ENCODE results near the gene COX17.
A peak's percentile ranks its signal among the peaks of the same experiment; 100 is the strongest.

Gene COX17

DNA sequence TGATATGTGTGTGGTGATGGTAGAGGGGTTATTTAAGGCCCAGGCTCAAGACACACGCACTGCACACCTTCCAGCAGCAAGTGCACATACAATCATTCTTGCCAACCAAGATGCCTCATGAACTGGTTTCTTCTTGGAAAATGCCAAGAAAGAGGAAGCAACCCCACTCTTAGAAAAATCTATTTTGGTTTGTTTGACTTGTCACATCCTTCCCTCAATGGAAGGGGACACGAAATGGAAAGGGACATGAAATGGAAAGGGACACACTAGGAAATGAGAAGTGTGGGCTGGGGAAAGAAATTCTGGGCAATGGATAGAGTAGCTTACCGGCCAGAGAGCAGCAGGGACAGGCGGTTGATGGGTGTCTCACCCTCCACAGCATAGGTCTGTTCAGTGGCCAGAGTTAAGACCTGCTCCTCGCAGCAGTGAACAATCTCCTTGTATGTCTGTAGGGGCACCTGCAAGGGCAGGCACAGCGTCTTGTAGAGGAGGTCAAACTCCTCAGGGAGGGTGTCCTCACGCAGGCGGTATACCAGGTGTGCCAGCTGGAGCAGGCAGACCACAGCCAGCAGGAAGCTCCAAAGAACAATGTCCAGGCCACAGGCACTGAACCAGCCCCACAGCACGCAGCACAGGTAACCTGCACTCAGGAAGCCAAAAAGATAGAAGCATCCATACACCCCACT, 17.5 kb downstream of the COX17 start:
- Histone ChIP-seq H3K27ac (peak overlapping the region; percentile 66 to 68), H3K36me3 (no peaks in the 10 kb centered on the region), H3K9me3 (no peaks in the 10 kb centered on the region), H3K4me3 (no peak overlapping the region), H3K27me3 (no peaks in the 10 kb centered on the region), H3K4me1 (peaks cover 0 to 30% (median 13%) of the 10 kb centered on the region in 4 donors)
- DNase-seq, result no peak
- intact Hi-C loops (cut with DNase I; ENCODE audit: low total_unique reads), result no loop called here
- TF ChIP-seq, protein P1, sequence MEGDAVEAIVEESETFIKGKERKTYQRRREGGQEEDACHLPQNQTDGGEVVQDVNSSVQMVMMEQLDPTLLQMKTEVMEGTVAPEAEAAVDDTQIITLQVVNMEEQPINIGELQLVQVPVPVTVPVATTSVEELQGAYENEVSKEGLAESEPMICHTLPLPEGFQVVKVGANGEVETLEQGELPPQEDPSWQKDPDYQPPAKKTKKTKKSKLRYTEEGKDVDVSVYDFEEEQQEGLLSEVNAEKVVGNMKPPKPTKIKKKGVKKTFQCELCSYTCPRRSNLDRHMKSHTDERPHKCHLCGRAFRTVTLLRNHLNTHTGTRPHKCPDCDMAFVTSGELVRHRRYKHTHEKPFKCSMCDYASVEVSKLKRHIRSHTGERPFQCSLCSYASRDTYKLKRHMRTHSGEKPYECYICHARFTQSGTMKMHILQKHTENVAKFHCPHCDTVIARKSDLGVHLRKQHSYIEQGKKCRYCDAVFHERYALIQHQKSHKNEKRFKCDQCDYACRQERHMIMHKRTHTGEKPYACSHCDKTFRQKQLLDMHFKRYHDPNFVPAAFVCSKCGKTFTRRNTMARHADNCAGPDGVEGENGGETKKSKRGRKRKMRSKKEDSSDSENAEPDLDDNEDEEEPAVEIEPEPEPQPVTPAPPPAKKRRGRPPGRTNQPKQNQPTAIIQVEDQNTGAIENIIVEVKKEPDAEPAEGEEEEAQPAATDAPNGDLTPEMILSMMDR (IDR thresholded peaks at IDR 0.05), result no peak

DNA sequence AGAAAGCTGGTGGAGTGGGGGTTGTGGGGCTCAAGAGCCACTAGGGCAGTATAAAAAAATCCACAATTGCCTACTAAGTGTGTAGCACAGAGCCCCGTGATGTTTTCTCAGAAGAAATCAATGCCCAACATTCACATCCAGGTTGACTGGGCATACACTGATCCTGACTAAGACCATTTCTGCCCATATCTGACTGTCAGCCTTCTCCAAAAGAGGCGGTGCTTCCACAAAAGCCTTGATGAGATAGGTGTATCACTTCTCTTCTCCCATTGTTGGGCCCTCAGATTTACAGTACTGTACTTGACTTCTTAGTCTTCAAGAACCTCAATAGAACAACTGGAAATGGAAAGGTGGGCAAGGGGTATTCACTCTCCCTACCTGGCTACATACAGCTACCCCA, 18.2 kb downstream of the COX17 start:
- no peaks in the 10 kb centered on the region for H3K9me3 ChIP-seq
- intact Hi-C loops (cut with DNase I; ENCODE audit: low total_unique reads), result no loop called here
- H3K27me3 ChIP-seq, result no peaks in the 10 kb centered on the region
- TF ChIP-seq, protein P1 (IDR thresholded peaks at IDR 0.05), result no peak
- no peak overlapping the region for H3K27ac ChIP-seq
- H3K4me3 ChIP-seq, result no peak overlapping the region
- H3K4me1 ChIP-seq, result peaks cover 0 to 30% (median 13%) of the 10 kb centered on the region in 4 donors
- no peaks in the 10 kb centered on the region for H3K36me3 ChIP-seq
- DNase-seq, result no peak

DNA sequence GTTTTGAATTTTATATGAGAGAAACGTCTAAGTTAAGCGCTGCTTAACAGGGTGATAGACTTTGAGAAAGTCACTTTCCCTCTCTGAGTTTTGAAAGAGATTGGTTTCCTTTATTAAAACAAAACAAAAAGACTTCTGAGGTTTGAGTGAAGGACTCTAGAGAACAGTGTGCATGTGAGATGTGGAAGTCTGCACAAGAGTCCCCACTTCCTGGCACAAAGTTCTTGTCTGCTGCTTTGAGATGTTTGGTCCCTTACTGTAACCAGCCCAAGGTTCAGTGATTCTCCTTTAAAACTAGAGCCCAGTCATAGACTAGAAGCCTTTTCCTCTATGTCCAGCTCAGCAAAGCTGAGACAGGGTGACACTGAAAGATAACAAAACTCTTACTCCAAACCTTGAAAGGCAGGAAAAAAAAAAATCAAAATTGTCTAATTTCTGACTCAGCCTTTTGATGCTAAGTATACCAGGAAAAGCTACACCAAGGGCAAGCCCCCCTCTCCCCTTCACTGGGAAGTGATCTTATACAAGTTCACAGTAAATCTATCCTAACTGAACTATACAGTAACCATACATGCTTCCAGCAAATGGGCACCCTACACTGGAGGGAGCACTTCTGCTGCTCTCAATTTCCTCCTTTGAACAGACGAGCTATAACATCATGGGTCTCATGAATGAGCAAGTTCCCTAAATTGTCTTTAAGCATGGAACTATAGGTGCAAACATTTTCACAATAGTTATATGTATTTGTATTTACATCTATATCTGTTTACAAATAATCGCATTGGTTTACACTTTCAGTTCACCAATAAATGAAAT, 19.1 kb downstream of the COX17 start:
- Histone ChIP-seq H3K4me1 (peaks cover 0 to 30% (median 13%) of the 10 kb centered on the region in 4 donors), H3K27me3 (no peaks in the 10 kb centered on the region), H3K36me3 (peaks cover 0 to 2% (median 0%) of the 10 kb centered on the region in 3 donors), H3K9me3 (no peaks in the 10 kb centered on the region), H3K4me3 (no peak overlapping the region), H3K27ac (no peak overlapping the region)
- no peak for DNase-seq
- TF ChIP-seq, protein P1 (IDR thresholded peaks at IDR 0.05), result no peak
- intact Hi-C loops (cut with DNase I; ENCODE audit: low total_unique reads), result no loop called here

DNA sequence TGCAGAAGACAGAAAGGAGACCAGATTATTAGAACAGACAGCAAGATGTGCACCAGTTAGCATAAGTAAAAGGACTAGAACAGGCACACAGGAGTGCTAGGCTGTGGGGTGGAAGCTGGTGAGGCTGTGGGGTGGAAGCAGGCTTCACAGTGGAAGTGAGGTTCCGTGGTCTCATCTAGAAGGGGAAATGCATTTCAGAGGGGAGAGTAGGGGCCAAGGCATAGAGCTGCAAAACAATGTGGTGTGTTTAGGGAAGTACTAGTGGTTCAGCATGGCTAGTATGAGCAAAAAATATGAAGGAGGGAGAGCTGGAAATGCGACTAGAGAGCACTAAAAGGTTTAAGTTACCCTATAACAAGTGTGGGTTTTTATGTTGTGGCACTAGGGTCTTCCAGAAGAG, 23.3 kb downstream of the COX17 start:
- Histone ChIP-seq H3K27me3 (no peaks in the 10 kb centered on the region), H3K4me1 (no peaks in the 10 kb centered on the region), H3K4me3 (no peak overlapping the region), H3K27ac (no peak overlapping the region), H3K36me3 (peaks cover 0 to 6% (median 0%) of the 10 kb centered on the region in 3 donors), H3K9me3 (no peaks in the 10 kb centered on the region)
- intact Hi-C loops (cut with DNase I; ENCODE audit: low total_unique reads), result no loop called here
- TF ChIP-seq, protein P1 (IDR thresholded peaks at IDR 0.05), result no peak
- DNase-seq, result no peak

DNA sequence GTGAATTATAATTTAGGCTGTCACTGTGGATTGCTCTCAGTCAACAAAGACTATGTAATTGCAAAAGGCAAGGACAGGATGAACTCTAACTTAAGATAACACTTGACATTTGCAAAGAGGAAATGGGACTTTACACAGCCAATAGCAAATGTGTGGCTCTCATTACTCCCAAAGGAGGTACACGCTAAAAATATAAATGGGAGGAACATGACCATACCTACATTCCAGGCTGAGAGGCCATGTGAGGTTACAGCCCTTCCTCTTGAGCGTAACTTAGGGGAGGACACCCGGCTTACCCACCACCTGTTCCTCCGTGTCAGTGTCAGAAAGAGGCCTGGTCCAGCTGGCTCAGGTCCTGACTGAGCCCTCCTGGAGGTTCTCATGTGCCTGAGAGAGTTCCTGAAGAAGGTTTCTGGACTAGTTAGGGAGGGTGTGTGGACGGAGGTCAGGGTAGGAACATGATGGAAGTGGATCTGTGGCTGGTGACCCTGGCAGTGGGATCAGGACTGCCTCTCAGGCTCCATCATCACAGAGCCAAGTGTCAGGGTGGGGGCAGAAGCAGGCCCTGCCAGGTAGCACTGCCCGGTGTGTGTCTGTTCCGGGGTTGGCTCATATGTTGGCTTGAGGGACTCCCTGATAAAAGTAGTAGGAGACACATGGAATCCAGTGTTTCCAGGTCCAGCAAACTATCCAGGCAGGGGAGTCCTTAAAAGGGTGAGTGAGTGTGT, 24.7 kb downstream of the COX17 start:
- H3K9me3 ChIP-seq, result no peaks in the 10 kb centered on the region
- TF ChIP-seq, protein P1 (IDR thresholded peaks at IDR 0.05), result no peak
- peaks cover 0 to 10% (median 3%) of the 10 kb centered on the region in 4 donors for H3K4me1 ChIP-seq
- no peaks in the 10 kb centered on the region for H3K27me3 ChIP-seq
- H3K4me3 ChIP-seq, result no peak overlapping the region
- H3K27ac ChIP-seq, result no peak overlapping the region
- intact Hi-C loops (cut with DNase I; ENCODE audit: low total_unique reads), result no loop called here
- DNase-seq, result no peak
- H3K36me3 ChIP-seq, result peaks cover 0 to 13% (median 0%) of the 10 kb centered on the region in 3 donors
